HG02973 (cell line): ENCODE measurements around the gene MYH7.
"Not testable (repeated sequence)": the region's sequence is repeated elsewhere in the genome, so short reads cannot be mapped to it uniquely, and the experiment has no call there.

Experiments used
- ATAC-seq: cut with Tn5 transposase; IDR thresholded peaks from one replicate; pipeline ENCODE4 v1.9.1; 2021; ENCODE audit warnings: moderate library complexity; ENCODE audit not compliant: unreplicated experiment

The MYH7 gene

GRCh38 chr14:23409475-23409874 is 26.0 kb downstream of the MYH7 start:
- ATAC-seq: no peak

GRCh38 chr14:23408307-23408630 is 27.2 kb downstream of the MYH7 start:
- ATAC-seq: no peak

GRCh38 chr14:23407516-23408306 is 27.7 kb downstream of the MYH7 start, which contains the start of gene MYH6:
TSS of gene MYH6 (minus strand) at chr14:23408273. CDS start at chr14:23407223, 1,050 bp downstream.
- no peak for ATAC-seq

GRCh38 chr14:23406725-23407355 is 28.6 kb downstream of the MYH7 start:
- ATAC-seq: no peak

- ATAC-seq: no peak
Measured at GRCh38 chr14:23406244-23406643, 29.2 kb downstream of the MYH7 start.

GRCh38 chr14:23405516-23406025 is 29.9 kb downstream of the MYH7 start:
- ATAC-seq: no peak

- no peak for ATAC-seq
Measured at GRCh38 chr14:23405096-23405495, 30.4 kb downstream of the MYH7 start.

GRCh38 chr14:23404331-23404900 is 31.0 kb downstream of the MYH7 start:
- no peak for ATAC-seq

- no peak for ATAC-seq
Measured at GRCh38 chr14:23403908-23404307, 31.6 kb downstream of the MYH7 start.

GRCh38 chr14:23403139-23403438 is 32.4 kb downstream of the MYH7 start:
- ATAC-seq: no peak

- ATAC-seq: no peak
Measured at GRCh38 chr14:23402296-23403138, 32.9 kb downstream of the MYH7 start.

GRCh38 chr14:23401291-23401690 is 34.2 kb downstream of the MYH7 start:
- ATAC-seq: no peak

- ATAC-seq: not testable (repeated sequence)
Measured at GRCh38 chr14:23400496-23401149, 34.8 kb downstream of the MYH7 start.

- no peak for ATAC-seq
Measured at GRCh38 chr14:23399591-23399990, 35.9 kb downstream of the MYH7 start.

- ATAC-seq: no peak
Measured at GRCh38 chr14:23399136-23399535, 36.3 kb downstream of the MYH7 start.

GRCh38 chr14:23398348-23398747 is 37.1 kb downstream of the MYH7 start:
- no peak for ATAC-seq

GRCh38 chr14:23396781-23397407 is 38.6 kb downstream of the MYH7 start:
- no peak for ATAC-seq

- ATAC-seq: no peak
Measured at GRCh38 chr14:23396126-23396525, 39.3 kb downstream of the MYH7 start.

GRCh38 chr14:23392613-23393012 is 42.8 kb downstream of the MYH7 start:
- no peak for ATAC-seq

GRCh38 chr14:23389871-23390270 is 45.6 kb downstream of the MYH7 start:
- ATAC-seq: not testable (repeated sequence)
